NCI-H748 treated with DMSO at 0.1 percent for 48 hours (cell line): ENCODE data around the gene PPAT.
"Not testable (repeated sequence)": the region's sequence is repeated elsewhere in the genome, so short reads cannot be mapped to it uniquely, and the experiment has no call there.

Experiments used
- DNase-seq: peaks from one replicate; lab custom pipeline; 2025; lab: John Stamatoyannopoulos, UW

Gene PPAT

GRCh38 chr4:56435140-56435926 lies at the start of gene PPAT:
Gene PPAT, minus strand, starts transcription at chr4:56435615. Its CDS starts 138 bp downstream, at chr4:56435477.
- peak; percentile 87 for DNase-seq

- no peak for DNase-seq
Measured at GRCh38 chr4:56480691-56481090, 45.3 kb upstream of the PPAT start.

GRCh38 chr4:56477192-56477702 lies 41.8 kb upstream of the PPAT start:
- DNase-seq: no peak

GRCh38 chr4:56475917-56476316 lies 40.5 kb upstream of the PPAT start:
- no peak for DNase-seq

- no peak for DNase-seq
Measured at GRCh38 chr4:56469489-56470210, 34.2 kb upstream of the PPAT start.

GRCh38 chr4:56468097-56468422 lies 32.6 kb upstream of the PPAT start:
- no peak for DNase-seq

- DNase-seq: peak; percentile 78
Measured at GRCh38 chr4:56467284-56468096, 32.1 kb upstream of the PPAT start, which contains the start of gene SRP72. Gene SRP72, plus strand, starts transcription at chr4:56467617. Its CDS starts 19 bp downstream, at chr4:56467636.

GRCh38 chr4:56466910-56467283 lies 31.5 kb upstream of the PPAT start:
- no peak for DNase-seq

- DNase-seq: not testable (repeated sequence)
Measured at GRCh38 chr4:56466296-56466761, 30.9 kb upstream of the PPAT start.

GRCh38 chr4:56465599-56466295 lies 30.3 kb upstream of the PPAT start:
- DNase-seq: no peak

GRCh38 chr4:56464581-56464980 lies 29.2 kb upstream of the PPAT start:
- DNase-seq: no peak

GRCh38 chr4:56463711-56464110 lies 28.3 kb upstream of the PPAT start:
- no peak for DNase-seq

GRCh38 chr4:56462157-56462556 lies 26.7 kb upstream of the PPAT start:
- DNase-seq: no peak

GRCh38 chr4:56460085-56460484 lies 24.7 kb upstream of the PPAT start:
- DNase-seq: no peak

GRCh38 chr4:56450342-56450741 lies 14.9 kb upstream of the PPAT start:
- no peak for DNase-seq

- not testable (repeated sequence) for DNase-seq
Measured at GRCh38 chr4:56449475-56449874, 14.1 kb upstream of the PPAT start.

GRCh38 chr4:56448301-56448700 lies 12.9 kb upstream of the PPAT start:
- DNase-seq: no peak

- no peak for DNase-seq
Measured at GRCh38 chr4:56445699-56446098, 10.3 kb upstream of the PPAT start.

GRCh38 chr4:56444719-56445118 lies 9.3 kb upstream of the PPAT start:
- DNase-seq: no peak

GRCh38 chr4:56440983-56441382 lies 5.6 kb upstream of the PPAT start:
- DNase-seq: no peak

- DNase-seq: no peak
Measured at GRCh38 chr4:56438766-56439165, 3.4 kb upstream of the PPAT start.
